A673 (cell line): Measurements from ENCODE around the gene SF3B4.

Source experiments
- EZH2 ChIP-seq: fragments of 200-600 bp; sonication (generic); IDR thresholded peaks from 2 replicates; pipeline ENCODE4 v1.6.1; 2017; ENCODE audit warnings: borderline replicate concordance, low read depth, mild to moderate bottlenecking, mixed read lengths, antibody characterized with exemption, low read length; ENCODE audit not compliant: poor library complexity, severe bottlenecking
- TF ChIP-seq, protein P1 (sequence below): fragments of 300-800, 200-600 bp; sonication (generic); conservative IDR thresholded peaks from 2 replicates; pipeline ENCODE4 v1.5.1; 2017; ENCODE audit warnings: low read depth, mild to moderate bottlenecking, antibody characterized with exemption, low read length, moderate library complexity, mixed read lengths

GRCh38 chr1:149925751-149926150 is 1.9 kb downstream of the SF3B4 start:
- no peak for TF ChIP-seq EZH2
- TF ChIP-seq, protein P1, sequence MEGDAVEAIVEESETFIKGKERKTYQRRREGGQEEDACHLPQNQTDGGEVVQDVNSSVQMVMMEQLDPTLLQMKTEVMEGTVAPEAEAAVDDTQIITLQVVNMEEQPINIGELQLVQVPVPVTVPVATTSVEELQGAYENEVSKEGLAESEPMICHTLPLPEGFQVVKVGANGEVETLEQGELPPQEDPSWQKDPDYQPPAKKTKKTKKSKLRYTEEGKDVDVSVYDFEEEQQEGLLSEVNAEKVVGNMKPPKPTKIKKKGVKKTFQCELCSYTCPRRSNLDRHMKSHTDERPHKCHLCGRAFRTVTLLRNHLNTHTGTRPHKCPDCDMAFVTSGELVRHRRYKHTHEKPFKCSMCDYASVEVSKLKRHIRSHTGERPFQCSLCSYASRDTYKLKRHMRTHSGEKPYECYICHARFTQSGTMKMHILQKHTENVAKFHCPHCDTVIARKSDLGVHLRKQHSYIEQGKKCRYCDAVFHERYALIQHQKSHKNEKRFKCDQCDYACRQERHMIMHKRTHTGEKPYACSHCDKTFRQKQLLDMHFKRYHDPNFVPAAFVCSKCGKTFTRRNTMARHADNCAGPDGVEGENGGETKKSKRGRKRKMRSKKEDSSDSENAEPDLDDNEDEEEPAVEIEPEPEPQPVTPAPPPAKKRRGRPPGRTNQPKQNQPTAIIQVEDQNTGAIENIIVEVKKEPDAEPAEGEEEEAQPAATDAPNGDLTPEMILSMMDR: no peak
